GM12872 (cell line): ENCODE results near the gene VCAN.

Experiments
- CTCF ChIP-seq: IDR thresholded peaks from 3 replicates; pipeline ENCODE4 v1.5.1; 2011; ENCODE audit warnings: low read depth, mild to moderate bottlenecking, low read length, moderate library complexity; ENCODE audit not compliant: insufficient read depth

VCAN gene

GRCh38 chr5:83470526-83471404 lies 779 bp upstream of the VCAN start:
- TF ChIP-seq CTCF, result no peak

DNA sequence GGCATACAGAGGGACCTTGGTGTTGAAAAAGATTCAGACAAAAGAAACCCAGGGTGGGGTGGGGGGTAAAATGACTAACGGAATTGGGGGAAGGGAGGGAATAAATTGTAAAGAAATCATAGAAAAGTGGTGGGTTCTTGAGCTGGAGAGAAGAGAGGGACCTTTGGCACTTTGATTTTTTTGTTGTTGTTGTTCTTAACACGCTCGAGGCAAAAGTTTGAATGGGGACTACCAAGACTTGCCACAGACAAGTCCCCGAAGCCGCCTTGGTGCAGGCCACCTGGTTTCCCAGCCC lies 616 bp downstream of the VCAN start:
- TF ChIP-seq CTCF, result no peak

- no peak for TF ChIP-seq CTCF
Measured at GRCh38 chr5:83472508-83473345, 1.2 kb downstream of the VCAN start.

GRCh38 chr5:83473346-83474160 lies 2.0 kb downstream of the VCAN start:
- peak; percentile 82 for TF ChIP-seq CTCF

GRCh38 chr5:83474161-83474796 lies 2.7 kb downstream of the VCAN start:
- TF ChIP-seq CTCF, result no peak

- no peak for TF ChIP-seq CTCF
Measured at GRCh38 chr5:83474991-83475390, 3.4 kb downstream of the VCAN start.
